GM21825 (cell line): ENCODE data around the gene EPN2.

Experiments
- ATAC-seq: cut with Tn5 transposase; IDR thresholded peaks from one replicate; pipeline ENCODE4 v1.9.1; 2021; ENCODE audit warnings: mild to moderate bottlenecking, moderate library complexity; ENCODE audit not compliant: unreplicated experiment

EPN2 gene

GRCh38 chr17:19238167-19238505, 970 bp downstream of the EPN2 start:
- ATAC-seq, result no peak

GRCh38 chr17:19239544-19239943, 2.4 kb downstream of the EPN2 start:
- ATAC-seq, result no peak

- ATAC-seq, result no peak
Measured at GRCh38 chr17:19242323-19242722, 5.2 kb downstream of the EPN2 start.

GRCh38 chr17:19242926-19243325, 5.8 kb downstream of the EPN2 start:
- ATAC-seq, result no peak

GRCh38 chr17:19243838-19244237, 6.7 kb downstream of the EPN2 start:
- ATAC-seq, result no peak

- no peak for ATAC-seq
Measured at GRCh38 chr17:19244357-19244756, 7.2 kb downstream of the EPN2 start.

- no peak for ATAC-seq
Measured at GRCh38 chr17:19244781-19245180, 7.6 kb downstream of the EPN2 start.

- ATAC-seq, result no peak
Measured at GRCh38 chr17:19247473-19247872, 10.3 kb downstream of the EPN2 start.

GRCh38 chr17:19248151-19248927, 11.2 kb downstream of the EPN2 start:
- ATAC-seq, result no peak

GRCh38 chr17:19248928-19249574, 11.9 kb downstream of the EPN2 start:
- ATAC-seq, result no peak

GRCh38 chr17:19249681-19250080, 12.5 kb downstream of the EPN2 start:
- no peak for ATAC-seq

- no peak for ATAC-seq
Measured at GRCh38 chr17:19250421-19251173, 13.4 kb downstream of the EPN2 start.

GRCh38 chr17:19253112-19253511, 15.9 kb downstream of the EPN2 start:
- no peak for ATAC-seq

- ATAC-seq, result no peak
Measured at GRCh38 chr17:19254651-19255050, 17.5 kb downstream of the EPN2 start.

- ATAC-seq, result no peak
Measured at GRCh38 chr17:19255279-19255678, 18.1 kb downstream of the EPN2 start.

GRCh38 chr17:19258371-19258770, 21.2 kb downstream of the EPN2 start:
- ATAC-seq, result no peak

GRCh38 chr17:19260958-19261357, 23.8 kb downstream of the EPN2 start:
- no peak for ATAC-seq

- ATAC-seq, result no peak
Measured at GRCh38 chr17:19261426-19261825, 24.3 kb downstream of the EPN2 start.

- ATAC-seq, result no peak
Measured at GRCh38 chr17:19262650-19263631, 25.8 kb downstream of the EPN2 start.

- no peak for ATAC-seq
Measured at GRCh38 chr17:19263641-19264051, 26.5 kb downstream of the EPN2 start.

- ATAC-seq, result no peak
Measured at GRCh38 chr17:19264268-19264667, 27.1 kb downstream of the EPN2 start.
